Measurements from ENCODE around the gene GUCY1A2.

DNA sequence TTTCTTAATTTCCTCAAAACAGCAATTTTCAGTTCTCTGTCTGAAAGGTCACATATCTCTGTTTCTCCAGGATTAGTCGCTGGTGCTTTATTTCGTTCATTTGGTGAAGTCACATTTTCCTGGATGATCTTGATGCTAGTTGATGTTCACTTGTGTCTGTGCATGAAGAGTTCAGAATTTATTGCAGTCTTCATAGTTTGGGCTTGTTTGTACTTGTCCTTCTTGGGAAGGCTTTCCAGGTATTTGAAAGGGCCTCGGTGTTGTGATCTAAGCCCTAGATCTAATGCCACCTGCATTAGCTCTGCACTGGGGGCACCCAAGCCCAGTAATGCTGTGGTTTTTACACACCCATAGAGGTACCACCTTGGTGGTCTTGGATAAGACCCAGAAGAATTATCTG lies 228.9 kb downstream of the GUCY1A2 start:
- no peak for TF ChIP-seq POLR2A (IDR thresholded peaks at IDR 0.05; ENCODE audit: low read length)
- TF ChIP-seq GATA1 (IDR thresholded peaks at IDR 0.05; ENCODE audit: low read depth, low read length) = no peak

All from erythroblast (primary cell).